ENCODE measurements around the gene DNHD1. TPM values are rescaled to one million over a fixed set of nuclear protein-coding genes. Genes with fewer than 3 reads are reported as not detected.

DNHD1 gene
- total and polyA plus RNA-seq, 2 of the 8 experiments (the other 6 are each of a cell fraction or from before 2014, with no cell fraction given) = 5.0 to 6.8 TPM

- Histone ChIP-seq H2BK20ac (ENCODE audit: low read length) (no peak overlapping the region), H3K36me3 (ENCODE audit: control insufficient read depth in 2 of 4, insufficient read depth in 4 of 4, low read length in 3 of 4) (peaks cover 0 to 12% (median 6%) of the 10 kb centered on the region in 4 experiments; a peak in 3 of 8 replicates), H4K91ac (replicated peaks; ENCODE audit: insufficient read length, low read length) (no peak overlapping the region), H3K9me3 (ENCODE audit: insufficient read depth in 2 of 2, low read depth in 1 of 2, low read length in 1 of 2) (no peaks in the 10 kb centered on the region), H4K20me1 (replicated peaks in 1 of 2; ENCODE audit: control insufficient read depth in 1 of 2, insufficient read depth in 2 of 2, low read length in 2 of 2) (no peaks in the 10 kb centered on the region), H2BK120ac (replicated peaks; ENCODE audit: low read depth, low read length) (no peak overlapping the region), H3K18ac (ENCODE audit: extremely low read depth, low read length) (no peak overlapping the region), H3K27me3 (replicated peaks in 1 of 4; ENCODE audit: control insufficient read depth in 3 of 4, extremely low read depth in 1 of 4, insufficient read depth in 3 of 4, low read length in 3 of 4) (no peaks in the 10 kb centered on the region), H2BK12ac (ENCODE audit: low read depth, low read length) (no peak overlapping the region), H3K4ac (replicated peaks; ENCODE audit: insufficient read length, low read depth, low read length) (no peak overlapping the region), H3K56ac (replicated peaks; ENCODE audit: insufficient read length, low read depth, low read length) (no peak overlapping the region), H3K14ac (ENCODE audit: insufficient read length) (no peak overlapping the region), H3K23me2 (ENCODE audit: low read depth, low read length) (no peaks in the 10 kb centered on the region), H3K79me2 (ENCODE audit: control insufficient read depth in 1 of 2, insufficient read depth in 2 of 2, low read length in 2 of 2) (no peaks in the 10 kb centered on the region), H3K4me2 (ENCODE audit: insufficient read depth in 1 of 2, low read depth in 2 of 2, low read length in 2 of 2) (no peak overlapping the region), H3K23ac (ENCODE audit: insufficient read length) (no peak overlapping the region), H2BK15ac (ENCODE audit: low read length) (no peak overlapping the region), H3K79me1 (ENCODE audit: low read depth, low read length) (no peaks in the 10 kb centered on the region; the same call in 1 of the 2 replicates), H3K4me1 (replicated peaks in 1 of 4; ENCODE audit: control insufficient read depth in 3 of 4, insufficient read depth in 4 of 4, low read length in 3 of 4) (no peaks in the 10 kb centered on the region), H2AFZ (ENCODE audit: low read length) (no peak overlapping the region), H3K27ac (ENCODE audit: low read depth, low read length) (no peak overlapping the region), H2AK5ac (ENCODE audit: low read depth, low read length) (no peak overlapping the region), H2BK5ac (ENCODE audit: low read depth, low read length) (no peak overlapping the region), H3K9ac (replicated peaks in 1 of 4; ENCODE audit: extremely low read depth in 1 of 4, low read depth in 3 of 4, low read length in 3 of 4) (no peak overlapping the region), H4K5ac (ENCODE audit: insufficient read length, low read depth, low read length) (no peak overlapping the region), H3K4me3 (ENCODE audit: extremely low read depth in 1 of 4, insufficient read depth in 2 of 4, low read depth in 3 of 4, low read length in 4 of 4) (no peak overlapping the region), H4K8ac (ENCODE audit: extremely low read depth, insufficient read depth, low read length) (no peak overlapping the region)
- 83% methylated on average over 2 of the region's 2 CpGs; no CpG with 5 or more reads in 1 of the 2 experiments for WGBS, 2 experiments (ENCODE audit: extremely low coverage in 1 of 2, insufficient coverage in 1 of 2, insufficient read length in 1 of 2, insufficient replicate concordance in 2 of 2, low coverage in 1 of 2, low lambda C conversion rate in 2 of 2, missing lambda C conversion rate in 1 of 2)
- DNase-seq (ENCODE audit: low read depth in 1 of 2, low spot score in 2 of 2) (no peak), FAIRE-seq (no peak)
- TF ChIP-seq CHD1 (IDR thresholded peaks at IDR 0.05; ENCODE audit: low read depth, low read length) (no peak), JUND (IDR thresholded peaks at IDR 0.05; ENCODE audit: low read length) (no peak), NRF1 (IDR thresholded peaks at IDR 0.05; ENCODE audit: low read depth, low read length) (no peak), SIRT6 (IDR thresholded peaks at IDR 0.05; ENCODE audit: low read length) (no peak)
- ChIA-PET POLR2A (ENCODE audit: partially characterized antibody) (interaction anchor here (0.8 to 4.6 kb wide), 3 partner anchors 9 to 50 kb away, joined by 3 to 12 read pairs (median 5); partner anchors contain the start of gene TRIM3), CTCF (ENCODE audit: partially characterized antibody) (interaction anchor here (0.9 to 11.0 kb wide), 10 partner anchors 13 to 92 kb away, joined by 3 to 179 read pairs (median 4); partner anchors contain the start of gene HPX)
These were observed 42.0 kb upstream of the DNHD1 start for GRCh38 chr11:6455070-6455469.

Measured in H1 (cell line).